ENCODE results near the gene G6PC2. TPM values are rescaled to one million over a fixed set of nuclear protein-coding genes. Genes with fewer than 3 reads are reported as not detected.

The G6PC2 gene
- total and polyA plus RNA-seq, 2 of the 8 experiments (the other 6 are each of a cell fraction or from before 2014, with no cell fraction given) = not detected

- H2BK12ac ChIP-seq (ENCODE audit: low read depth, low read length) = no peak overlapping the region
- TF ChIP-seq PHF8 (conservative IDR thresholded peaks at IDR 0.05; ENCODE audit: low read depth, low read length) = no peak
- TF ChIP-seq TCF12 (IDR thresholded peaks at IDR 0.05; ENCODE audit: low read depth, low read length) = no peak
- no peak for TF ChIP-seq EZH2 (IDR thresholded peaks at IDR 0.05; ENCODE audit: low read depth, low read length, severe bottlenecking)
- TF ChIP-seq, protein P1, sequence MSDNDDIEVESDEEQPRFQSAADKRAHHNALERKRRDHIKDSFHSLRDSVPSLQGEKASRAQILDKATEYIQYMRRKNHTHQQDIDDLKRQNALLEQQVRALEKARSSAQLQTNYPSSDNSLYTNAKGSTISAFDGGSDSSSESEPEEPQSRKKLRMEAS (IDR thresholded peaks at IDR 0.05) = no peak
- TF ChIP-seq BRCA1 (IDR thresholded peaks at IDR 0.05; ENCODE audit: low read depth, low read length) = no peak
- no peak for TF ChIP-seq ZNF274 (IDR thresholded peaks at IDR 0.05; ENCODE audit: borderline replicate concordance, extremely low read depth, low read length)
- TF ChIP-seq TAF7 (optimal IDR thresholded peaks at IDR 0.05; ENCODE audit: borderline replicate concordance, low read depth, low read length) = no peak
- TF ChIP-seq CBX8 (IDR thresholded peaks at IDR 0.05; ENCODE audit: borderline replicate concordance, low read depth, low read length) = no peak
- no peak for TF ChIP-seq POU5F1 (IDR thresholded peaks at IDR 0.05; ENCODE audit: low read depth, low read length)
- TF ChIP-seq, protein P2, sequence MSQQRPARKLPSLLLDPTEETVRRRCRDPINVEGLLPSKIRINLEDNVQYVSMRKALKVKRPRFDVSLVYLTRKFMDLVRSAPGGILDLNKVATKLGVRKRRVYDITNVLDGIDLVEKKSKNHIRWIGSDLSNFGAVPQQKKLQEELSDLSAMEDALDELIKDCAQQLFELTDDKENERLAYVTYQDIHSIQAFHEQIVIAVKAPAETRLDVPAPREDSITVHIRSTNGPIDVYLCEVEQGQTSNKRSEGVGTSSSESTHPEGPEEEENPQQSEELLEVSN (IDR thresholded peaks at IDR 0.05) = no peak
- TF ChIP-seq SP2 (IDR thresholded peaks at IDR 0.05; ENCODE audit: low read length) = no peak
- TF ChIP-seq CTBP2 (IDR thresholded peaks at IDR 0.05; ENCODE audit: borderline replicate concordance, insufficient read depth, insufficient read length, low read length) = no peak
- TF ChIP-seq EGR1 (IDR thresholded peaks at IDR 0.05; ENCODE audit: borderline replicate concordance, low read depth, low read length) = no peak
- no peak for TF ChIP-seq GTF2F1 (IDR thresholded peaks at IDR 0.05; ENCODE audit: borderline replicate concordance, low read depth, low read length)
Observed at GRCh38 chr2:168930242-168930641, 29.2 kb downstream of the G6PC2 start.

More at GRCh38 chr2:168930242-168930641, 29.2 kb downstream of the G6PC2 start:
- Histone ChIP-seq H3K23me2 (ENCODE audit: low read depth, low read length) (no peaks in the 10 kb centered on the region), H3K14ac (ENCODE audit: insufficient read length) (no peak overlapping the region), H2BK20ac (ENCODE audit: low read length) (no peak overlapping the region), H3K79me2 (ENCODE audit: control insufficient read depth in 1 of 2, insufficient read depth in 2 of 2, low read length in 2 of 2) (no peaks in the 10 kb centered on the region), H3K27ac (ENCODE audit: low read depth, low read length) (no peak overlapping the region), H4K8ac (ENCODE audit: extremely low read depth, insufficient read depth, low read length) (no peak overlapping the region), H3K36me3 (ENCODE audit: control insufficient read depth in 2 of 4, insufficient read depth in 4 of 4, low read length in 3 of 4) (no peaks in the 10 kb centered on the region), H2AFZ (ENCODE audit: low read length) (peak overlapping the region; percentile 28; the same call in 1 of the 2 replicates), H3K18ac (ENCODE audit: extremely low read depth, low read length) (no peak overlapping the region), H2BK5ac (ENCODE audit: low read depth, low read length) (no peak overlapping the region), H4K91ac (replicated peaks; ENCODE audit: insufficient read length, low read length) (no peak overlapping the region), H3K4me3 (ENCODE audit: extremely low read depth in 1 of 4, insufficient read depth in 2 of 4, low read depth in 3 of 4, low read length in 4 of 4) (no peak overlapping the region), H3K4me2 (ENCODE audit: insufficient read depth in 1 of 2, low read depth in 2 of 2, low read length in 2 of 2) (no peak overlapping the region), H3K9me3 (ENCODE audit: insufficient read depth in 2 of 2, low read depth in 1 of 2, low read length in 1 of 2) (no peaks in the 10 kb centered on the region), H3K4me1 (replicated peaks in 1 of 4; ENCODE audit: control insufficient read depth in 3 of 4, insufficient read depth in 4 of 4, low read length in 3 of 4) (no peaks in the 10 kb centered on the region), H3K79me1 (ENCODE audit: low read depth, low read length) (no peaks in the 10 kb centered on the region), H4K20me1 (replicated peaks in 1 of 2; ENCODE audit: control insufficient read depth in 1 of 2, insufficient read depth in 2 of 2, low read length in 2 of 2) (peaks cover 0 to 1% of the 10 kb centered on the region in 2 experiments), H4K5ac (ENCODE audit: insufficient read length, low read depth, low read length) (no peak overlapping the region), H3K27me3 (replicated peaks in 1 of 4; ENCODE audit: control insufficient read depth in 3 of 4, extremely low read depth in 1 of 4, insufficient read depth in 3 of 4, low read length in 3 of 4) (no peaks in the 10 kb centered on the region), H3K56ac (replicated peaks; ENCODE audit: insufficient read length, low read depth, low read length) (no peak overlapping the region), H2BK120ac (replicated peaks; ENCODE audit: low read depth, low read length) (no peak overlapping the region), H3K23ac (ENCODE audit: insufficient read length) (no peak overlapping the region), H3K9ac (replicated peaks in 1 of 4; ENCODE audit: extremely low read depth in 1 of 4, low read depth in 3 of 4, low read length in 3 of 4) (no peak overlapping the region), H2BK15ac (ENCODE audit: low read length) (no peak overlapping the region), H2AK5ac (ENCODE audit: low read depth, low read length) (no peak overlapping the region), H3K4ac (replicated peaks; ENCODE audit: insufficient read length, low read depth, low read length) (no peak overlapping the region)
- POLR2A ChIA-PET (ENCODE audit: partially characterized antibody) = no interaction called here
- FAIRE-seq (no peak), DNase-seq (ENCODE audit: low read depth in 1 of 2, low spot score in 2 of 2) (no peak)
- CTCF ChIA-PET (ENCODE audit: partially characterized antibody) = interaction anchor here (0.9 to 1.6 kb wide), 3 partner anchors 9 to 31 kb away, joined by 3 to 5 read pairs (median 3); no protein-coding TSS in a partner anchor
- WGBS, 2 experiments (ENCODE audit: extremely low coverage in 1 of 2, insufficient coverage in 1 of 2, insufficient read length in 1 of 2, insufficient replicate concordance in 2 of 2, low coverage in 1 of 2, low lambda C conversion rate in 2 of 2, missing lambda C conversion rate in 1 of 2) = 100% methylated on average over 1 of the region's 1 CpG; no CpG with 5 or more reads in 1 of the 2 experiments
